ENCODE data around the gene CPXM2. TPM values are rescaled to one million over a fixed set of nuclear protein-coding genes. Genes with fewer than 3 reads are reported as not detected.

The CPXM2 gene
- total RNA-seq (under 1 TPM; 0.05 to 0.92 TPM), polyA plus RNA-seq (under 1 TPM; 0.21 to 0.67 TPM)

DNA sequence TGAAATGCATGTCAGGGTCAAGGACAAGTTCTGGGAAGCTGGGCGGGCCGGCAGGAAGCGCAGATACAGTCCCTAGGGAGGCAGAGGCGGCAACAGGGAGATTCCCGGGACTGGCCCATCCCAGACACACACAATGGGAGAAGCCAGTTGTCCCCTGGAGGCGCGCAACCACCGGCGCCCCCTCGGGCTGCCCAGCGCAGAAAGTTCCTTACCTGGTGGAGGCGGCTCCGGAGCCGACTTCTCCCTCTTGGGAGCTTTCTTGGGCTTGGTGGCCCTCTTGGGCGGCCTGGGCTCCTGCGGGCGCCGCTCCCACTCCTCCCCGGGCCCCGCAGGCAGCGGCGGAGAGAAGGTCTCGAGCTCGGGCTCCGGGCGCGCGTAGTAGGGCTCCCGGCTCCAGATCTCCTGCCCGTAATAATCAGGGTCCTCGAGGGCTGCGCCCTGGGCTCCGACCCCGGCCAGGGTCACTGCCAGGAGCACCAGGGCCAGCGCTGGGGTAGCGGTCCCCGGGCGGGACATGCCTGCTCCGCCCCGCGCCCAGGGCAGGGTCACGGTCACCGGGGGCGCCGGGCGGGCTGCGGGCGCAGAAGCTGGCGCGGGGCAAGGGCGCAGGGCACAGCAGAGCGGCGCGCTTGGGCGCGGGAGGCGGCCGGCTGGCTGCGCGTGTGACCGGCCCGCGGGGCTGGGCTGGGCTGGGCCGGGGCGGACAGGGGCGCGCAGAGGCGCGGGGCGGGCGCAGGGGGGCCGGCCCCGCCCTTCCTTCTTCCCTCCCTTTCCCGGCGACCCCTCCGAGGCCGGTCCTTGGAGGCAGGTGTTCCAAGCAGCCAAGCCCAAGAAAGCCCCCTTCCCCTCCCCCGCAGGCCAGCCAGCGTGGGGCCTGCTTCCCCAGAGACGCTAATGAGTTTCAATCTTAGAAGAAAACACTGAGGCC is at the start of gene CPXM2:
Gene CPXM2, minus strand, starts transcription at position 664 of the 928 bp plus-strand sequence. Its CDS starts 148 bp downstream, at position 516.
- H3K27ac ChIP-seq (ENCODE audit: low read depth in 1 of 2, low read length in 2 of 2): no peak within 1 kb of the TSS

DNA sequence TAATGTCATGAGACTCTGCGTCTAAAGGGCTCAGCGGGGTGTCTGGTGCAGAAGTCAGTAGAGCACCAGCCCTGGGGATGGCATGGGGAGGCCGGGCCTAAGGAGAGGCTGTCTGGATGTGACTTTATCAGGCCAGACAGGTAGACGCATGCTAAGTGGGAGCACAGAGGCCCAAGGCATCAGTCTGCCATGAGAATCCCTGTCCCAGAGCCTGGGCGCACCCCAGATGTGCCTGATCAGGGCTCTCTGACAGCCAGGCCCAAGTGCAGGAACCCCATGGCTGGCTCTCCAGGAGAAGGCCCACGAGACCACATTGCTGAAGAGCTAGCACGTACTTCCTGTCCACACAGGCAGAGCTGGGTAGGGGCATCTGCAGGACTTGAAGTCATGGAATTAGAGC is 48.0 kb upstream of the CPXM2 start:
- WGBS: 90% methylated on average over 7 of the region's 7 CpGs
- DNase-seq (ENCODE audit: low spot score): no peak
- Histone ChIP-seq H3K27me3 (ENCODE audit: control insufficient read depth in 4 of 4, insufficient read depth in 4 of 4, low read length in 3 of 4) (peaks cover 0 to 5% (median under 1%) of the 10 kb centered on the region in 4 donors), H3K9ac (ENCODE audit: low read depth in 1 of 2, low read length in 2 of 2) (no peak overlapping the region), H3K27ac (ENCODE audit: low read depth in 1 of 2, low read length in 2 of 2) (no peak overlapping the region), H3K4me1 (ENCODE audit: control insufficient read depth in 4 of 4, insufficient read depth in 4 of 4, low read length in 3 of 4) (no peaks in the 10 kb centered on the region), H3K9me3 (ENCODE audit: control insufficient read depth in 4 of 4, low read length in 3 of 4) (no peaks in the 10 kb centered on the region), H3K4me3 (ENCODE audit: low read depth in 1 of 3, low read length in 3 of 3) (no peak overlapping the region), H3K36me3 (ENCODE audit: control insufficient read depth in 4 of 4, insufficient read depth in 3 of 4, low read depth in 1 of 4, low read length in 3 of 4) (no peaks in the 10 kb centered on the region)
- TF ChIP-seq, protein P1, sequence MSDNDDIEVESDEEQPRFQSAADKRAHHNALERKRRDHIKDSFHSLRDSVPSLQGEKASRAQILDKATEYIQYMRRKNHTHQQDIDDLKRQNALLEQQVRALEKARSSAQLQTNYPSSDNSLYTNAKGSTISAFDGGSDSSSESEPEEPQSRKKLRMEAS (IDR thresholded peaks at IDR 0.05): no peak
- TF ChIP-seq, protein P2, sequence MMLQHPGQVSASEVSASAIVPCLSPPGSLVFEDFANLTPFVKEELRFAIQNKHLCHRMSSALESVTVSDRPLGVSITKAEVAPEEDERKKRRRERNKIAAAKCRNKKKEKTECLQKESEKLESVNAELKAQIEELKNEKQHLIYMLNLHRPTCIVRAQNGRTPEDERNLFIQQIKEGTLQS (IDR thresholded peaks at IDR 0.05): no peak
- TF ChIP-seq FOXA1 (IDR thresholded peaks at IDR 0.05) (no peak), TAF1 (conservative IDR thresholded peaks at IDR 0.05) (no peak), FOXA2 (IDR thresholded peaks at IDR 0.05) (no peak)

More for the DNA sequence above, at the start of gene CPXM2:
- H3K9ac ChIP-seq (ENCODE audit: low read depth in 1 of 2, low read length in 2 of 2): no peak within 1 kb of the TSS
- WGBS: 10% methylated on average over 80 of the region's 80 CpGs
- no peak within 1 kb of the TSS for H3K4me3 ChIP-seq (ENCODE audit: low read depth in 1 of 3, low read length in 3 of 3)
- H3K27me3 ChIP-seq (ENCODE audit: control insufficient read depth in 4 of 4, insufficient read depth in 4 of 4, low read length in 3 of 4): peaks cover 0 to 7% (median 2%) of the 10 kb centered on the region in 4 donors
- DNase-seq (ENCODE audit: low spot score): no peak
- TF ChIP-seq RXRA (IDR thresholded peaks at IDR 0.05): no peak
- TF ChIP-seq SP1 (IDR thresholded peaks at IDR 0.05): no peak
- TF ChIP-seq YY1 (IDR thresholded peaks at IDR 0.05): no peak
- no peak for TF ChIP-seq GABPA (IDR thresholded peaks at IDR 0.05 in 1 of 2, conservative IDR thresholded peaks at IDR 0.05 in 1 of 2)
- TF ChIP-seq EGR1 (IDR thresholded peaks at IDR 0.05; ENCODE audit: low read depth in 2 of 2): no peak
- no peaks in the 10 kb centered on the region for H3K9me3 ChIP-seq (ENCODE audit: control insufficient read depth in 4 of 4, low read length in 3 of 4)
- H3K4me1 ChIP-seq (ENCODE audit: control insufficient read depth in 4 of 4, insufficient read depth in 4 of 4, low read length in 3 of 4): peaks cover 0 to 3% (median 1%) of the 10 kb centered on the region in 4 donors
- H3K36me3 ChIP-seq (ENCODE audit: control insufficient read depth in 4 of 4, insufficient read depth in 3 of 4, low read depth in 1 of 4, low read length in 3 of 4): no peaks in the 10 kb centered on the region

DNA sequence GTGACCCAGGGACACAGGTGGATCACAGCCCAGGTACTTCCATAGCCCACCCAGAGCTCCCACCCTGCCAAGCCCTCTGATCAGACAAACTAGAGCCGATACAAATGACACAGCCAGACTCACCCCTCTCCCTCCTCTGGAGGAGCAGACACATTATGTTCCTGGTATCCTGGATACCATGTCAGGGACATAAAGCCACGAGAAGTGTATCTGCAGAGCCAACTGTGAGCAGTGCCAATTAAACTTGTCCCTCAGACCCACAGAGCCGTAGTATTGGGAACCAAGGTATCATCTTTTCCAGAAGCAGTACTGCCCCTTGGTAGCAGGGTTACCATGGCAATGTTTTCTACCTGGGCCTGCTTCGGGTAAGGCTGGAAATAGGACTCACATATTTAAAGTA is 47.3 kb upstream of the CPXM2 start:
- Histone ChIP-seq H3K27me3 (ENCODE audit: control insufficient read depth in 4 of 4, insufficient read depth in 4 of 4, low read length in 3 of 4) (peaks cover 0 to 5% (median under 1%) of the 10 kb centered on the region in 4 donors), H3K9me3 (ENCODE audit: control insufficient read depth in 4 of 4, low read length in 3 of 4) (peaks cover 0 to under 1% (median 0%) of the 10 kb centered on the region in 4 donors), H3K4me3 (ENCODE audit: low read depth in 1 of 3, low read length in 3 of 3) (no peak overlapping the region), H3K27ac (ENCODE audit: low read depth in 1 of 2, low read length in 2 of 2) (no peak overlapping the region), H3K4me1 (ENCODE audit: control insufficient read depth in 4 of 4, insufficient read depth in 4 of 4, low read length in 3 of 4) (no peaks in the 10 kb centered on the region), H3K36me3 (ENCODE audit: control insufficient read depth in 4 of 4, insufficient read depth in 3 of 4, low read depth in 1 of 4, low read length in 3 of 4) (no peaks in the 10 kb centered on the region), H3K9ac (ENCODE audit: low read depth in 1 of 2, low read length in 2 of 2) (no peak overlapping the region)
- no peak for DNase-seq (ENCODE audit: low spot score)
- WGBS: 89% methylated on average over 4 of the region's 4 CpGs
- TF ChIP-seq RAD21 (IDR thresholded peaks at IDR 0.05) (no peak), FOXA2 (IDR thresholded peaks at IDR 0.05) (no peak), FOXA1 (IDR thresholded peaks at IDR 0.05) (no peak), RXRA (IDR thresholded peaks at IDR 0.05) (no peak), EGR1 (IDR thresholded peaks at IDR 0.05; ENCODE audit: low read depth in 2 of 2) (no peak), NR2F2 (IDR thresholded peaks at IDR 0.05) (no peak), SP1 (IDR thresholded peaks at IDR 0.05) (no peak), YY1 (IDR thresholded peaks at IDR 0.05) (no peak), JUND (IDR thresholded peaks at IDR 0.05) (no peak), HNF4G (IDR thresholded peaks at IDR 0.05) (no peak), TAF1 (conservative IDR thresholded peaks at IDR 0.05) (no peak)
- TF ChIP-seq, protein P3, sequence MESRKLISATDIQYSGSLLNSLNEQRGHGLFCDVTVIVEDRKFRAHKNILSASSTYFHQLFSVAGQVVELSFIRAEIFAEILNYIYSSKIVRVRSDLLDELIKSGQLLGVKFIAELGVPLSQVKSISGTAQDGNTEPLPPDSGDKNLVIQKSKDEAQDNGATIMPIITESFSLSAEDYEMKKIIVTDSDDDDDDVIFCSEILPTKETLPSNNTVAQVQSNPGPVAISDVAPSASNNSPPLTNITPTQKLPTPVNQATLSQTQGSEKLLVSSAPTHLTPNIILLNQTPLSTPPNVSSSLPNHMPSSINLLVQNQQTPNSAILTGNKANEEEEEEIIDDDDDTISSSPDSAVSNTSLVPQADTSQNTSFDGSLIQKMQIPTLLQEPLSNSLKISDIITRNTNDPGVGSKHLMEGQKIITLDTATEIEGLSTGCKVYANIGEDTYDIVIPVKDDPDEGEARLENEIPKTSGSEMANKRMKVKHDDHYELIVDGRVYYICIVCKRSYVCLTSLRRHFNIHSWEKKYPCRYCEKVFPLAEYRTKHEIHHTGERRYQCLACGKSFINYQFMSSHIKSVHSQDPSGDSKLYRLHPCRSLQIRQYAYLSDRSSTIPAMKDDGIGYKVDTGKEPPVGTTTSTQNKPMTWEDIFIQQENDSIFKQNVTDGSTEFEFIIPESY (IDR thresholded peaks at IDR 0.05): no peak
- TF ChIP-seq, protein P1 (IDR thresholded peaks at IDR 0.05): no peak
- TF ChIP-seq, protein P4, sequence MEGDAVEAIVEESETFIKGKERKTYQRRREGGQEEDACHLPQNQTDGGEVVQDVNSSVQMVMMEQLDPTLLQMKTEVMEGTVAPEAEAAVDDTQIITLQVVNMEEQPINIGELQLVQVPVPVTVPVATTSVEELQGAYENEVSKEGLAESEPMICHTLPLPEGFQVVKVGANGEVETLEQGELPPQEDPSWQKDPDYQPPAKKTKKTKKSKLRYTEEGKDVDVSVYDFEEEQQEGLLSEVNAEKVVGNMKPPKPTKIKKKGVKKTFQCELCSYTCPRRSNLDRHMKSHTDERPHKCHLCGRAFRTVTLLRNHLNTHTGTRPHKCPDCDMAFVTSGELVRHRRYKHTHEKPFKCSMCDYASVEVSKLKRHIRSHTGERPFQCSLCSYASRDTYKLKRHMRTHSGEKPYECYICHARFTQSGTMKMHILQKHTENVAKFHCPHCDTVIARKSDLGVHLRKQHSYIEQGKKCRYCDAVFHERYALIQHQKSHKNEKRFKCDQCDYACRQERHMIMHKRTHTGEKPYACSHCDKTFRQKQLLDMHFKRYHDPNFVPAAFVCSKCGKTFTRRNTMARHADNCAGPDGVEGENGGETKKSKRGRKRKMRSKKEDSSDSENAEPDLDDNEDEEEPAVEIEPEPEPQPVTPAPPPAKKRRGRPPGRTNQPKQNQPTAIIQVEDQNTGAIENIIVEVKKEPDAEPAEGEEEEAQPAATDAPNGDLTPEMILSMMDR (IDR thresholded peaks at IDR 0.05; ENCODE audit: low read depth, low read length, missing input control): no peak
- TF ChIP-seq, protein P5, sequence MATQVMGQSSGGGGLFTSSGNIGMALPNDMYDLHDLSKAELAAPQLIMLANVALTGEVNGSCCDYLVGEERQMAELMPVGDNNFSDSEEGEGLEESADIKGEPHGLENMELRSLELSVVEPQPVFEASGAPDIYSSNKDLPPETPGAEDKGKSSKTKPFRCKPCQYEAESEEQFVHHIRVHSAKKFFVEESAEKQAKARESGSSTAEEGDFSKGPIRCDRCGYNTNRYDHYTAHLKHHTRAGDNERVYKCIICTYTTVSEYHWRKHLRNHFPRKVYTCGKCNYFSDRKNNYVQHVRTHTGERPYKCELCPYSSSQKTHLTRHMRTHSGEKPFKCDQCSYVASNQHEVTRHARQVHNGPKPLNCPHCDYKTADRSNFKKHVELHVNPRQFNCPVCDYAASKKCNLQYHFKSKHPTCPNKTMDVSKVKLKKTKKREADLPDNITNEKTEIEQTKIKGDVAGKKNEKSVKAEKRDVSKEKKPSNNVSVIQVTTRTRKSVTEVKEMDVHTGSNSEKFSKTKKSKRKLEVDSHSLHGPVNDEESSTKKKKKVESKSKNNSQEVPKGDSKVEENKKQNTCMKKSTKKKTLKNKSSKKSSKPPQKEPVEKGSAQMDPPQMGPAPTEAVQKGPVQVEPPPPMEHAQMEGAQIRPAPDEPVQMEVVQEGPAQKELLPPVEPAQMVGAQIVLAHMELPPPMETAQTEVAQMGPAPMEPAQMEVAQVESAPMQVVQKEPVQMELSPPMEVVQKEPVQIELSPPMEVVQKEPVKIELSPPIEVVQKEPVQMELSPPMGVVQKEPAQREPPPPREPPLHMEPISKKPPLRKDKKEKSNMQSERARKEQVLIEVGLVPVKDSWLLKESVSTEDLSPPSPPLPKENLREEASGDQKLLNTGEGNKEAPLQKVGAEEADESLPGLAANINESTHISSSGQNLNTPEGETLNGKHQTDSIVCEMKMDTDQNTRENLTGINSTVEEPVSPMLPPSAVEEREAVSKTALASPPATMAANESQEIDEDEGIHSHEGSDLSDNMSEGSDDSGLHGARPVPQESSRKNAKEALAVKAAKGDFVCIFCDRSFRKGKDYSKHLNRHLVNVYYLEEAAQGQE (IDR thresholded peaks at IDR 0.05): no peak
- TF ChIP-seq, protein P2 (IDR thresholded peaks at IDR 0.05): no peak
